H1 (cell line): ENCODE data around the gene ABCC11. TPM values are rescaled to one million over a fixed set of nuclear protein-coding genes. Genes with fewer than 3 reads are reported as not detected.

ENCODE experiments used
- CTCF ChIA-PET: fragments of 300-600 bp; sonication (Branson Sonifier 250); formaldehyde crosslinking; loops from one replicate; lab custom pipeline; 2021; ENCODE audit not compliant: partially characterized antibody; lab: Charles Lee
- POLR2A ChIA-PET: fragments of 300-600 bp; sonication (Branson Sonifier 250); formaldehyde crosslinking; loops from one replicate; lab custom pipeline; 2021; ENCODE audit warnings: inconsistent platforms; ENCODE audit not compliant: partially characterized antibody; lab: Charles Lee
- DNase-seq, 2 experiments: peaks; one replicate each; pipeline versions ENCODE4 v3.0.0 to v3.0.0-alpha.2; 2010 to 2022; ENCODE audit warnings: low spot score in 2 of 2, low read depth in 1 of 2, mixed read lengths in 1 of 2
- FAIRE-seq: peaks from 2 replicates; lab custom pipeline; 2011; peaks lifted over from hg19 to GRCh38; lab: Jason Lieb, UNC
- H2AFZ ChIP-seq: 2 replicates; pipeline ENCODE4 v1.8.1; 2012; ENCODE audit warnings: low read length, inconsistent platforms
- H2AK5ac ChIP-seq: 2 replicates; pipeline ENCODE4 v1.6.1; 2013; ENCODE audit warnings: low read depth, low read length
- H2BK120ac ChIP-seq: replicated peaks from 2 replicates; pipeline ENCODE3; 2013; ENCODE audit warnings: low read depth, low read length, inconsistent platforms
- H2BK12ac ChIP-seq: 2 replicates; pipeline ENCODE4 v1.6.1; 2013; ENCODE audit warnings: low read depth, low read length
- H2BK15ac ChIP-seq: 2 replicates; pipeline ENCODE4 v1.6.1; 2013; ENCODE audit warnings: low read length
- H2BK20ac ChIP-seq: 2 replicates; pipeline ENCODE4 v1.6.1; 2013; ENCODE audit warnings: low read length
- H2BK5ac ChIP-seq: 2 replicates; pipeline ENCODE4 v1.6.1; 2013; ENCODE audit warnings: low read depth, low read length
- H3K14ac ChIP-seq: 2 replicates; pipeline ENCODE4 v1.6.1; 2013; ENCODE audit warnings: inconsistent platforms; ENCODE audit not compliant: insufficient read length
- H3K18ac ChIP-seq: 2 replicates; pipeline ENCODE4 v1.6.1; 2013; ENCODE audit warnings: low read length; ENCODE audit errors: extremely low read depth
- H3K23ac ChIP-seq: 2 replicates; pipeline ENCODE4 v1.6.1; 2013; ENCODE audit warnings: inconsistent platforms; ENCODE audit not compliant: insufficient read length
- H3K23me2 ChIP-seq: 2 replicates; pipeline ENCODE4 v1.6.1; 2013; ENCODE audit warnings: low read depth, low read length
- H3K27ac ChIP-seq: 2 replicates; pipeline ENCODE4 v1.6.1; 2011; ENCODE audit warnings: low read depth, low read length, inconsistent platforms
- H3K27me3 ChIP-seq, 4 experiments: replicated peaks in 1 of 4; 1 replicate in 1 of 4; 2 replicates in 3 of 4; pipeline versions ENCODE4 v1.6.1 to v1.8.1; 2011 to 2013; ENCODE audit warnings: low read length in 3 of 4, mild to moderate bottlenecking in 3 of 4, inconsistent platforms in 2 of 4, mixed read lengths in 2 of 4, moderate library complexity in 1 of 4; ENCODE audit not compliant: control insufficient read depth in 3 of 4, insufficient read depth in 3 of 4; ENCODE audit errors: extremely low read depth in 1 of 4
- H3K36me3 ChIP-seq, 4 experiments: 2 replicates each; pipeline versions ENCODE4 v1.6.1 to v1.8.1; 2011 to 2013; ENCODE audit warnings: mild to moderate bottlenecking in 4 of 4, low read length in 3 of 4, moderate library complexity in 2 of 4, control low read depth in 1 of 4, inconsistent platforms in 1 of 4; ENCODE audit not compliant: insufficient read depth in 4 of 4, control insufficient read depth in 2 of 4
- H3K4ac ChIP-seq: replicated peaks from 2 replicates; pipeline ENCODE3; 2013; ENCODE audit warnings: low read length, low read depth, mixed read lengths, inconsistent platforms; ENCODE audit not compliant: insufficient read length
- H3K4me1 ChIP-seq, 4 experiments: replicated peaks in 1 of 4; 1 replicate in 1 of 4; 2 replicates in 3 of 4; pipeline versions ENCODE4 v1.6.1 to v1.8.1; 2011 to 2013; ENCODE audit warnings: low read length in 3 of 4, inconsistent platforms in 2 of 4, mixed read lengths in 1 of 4; ENCODE audit not compliant: insufficient read depth in 4 of 4, control insufficient read depth in 3 of 4
- H3K4me2 ChIP-seq, 2 experiments: 2 replicates each; pipeline versions ENCODE4 v1.6.1 to v1.8.1; 2011 to 2013; ENCODE audit warnings: low read depth in 2 of 2, low read length in 2 of 2, control low read depth in 1 of 2, inconsistent platforms in 1 of 2, mild to moderate bottlenecking in 1 of 2; ENCODE audit not compliant: insufficient read depth in 1 of 2
- H3K4me3 ChIP-seq, 4 experiments: fragments of 200-600, 300-600 bp in 1 of 4; sonication (generic), shearing (Covaris generic), sonication (Bioruptor Twin) in 1 of 4; 2 replicates each; pipeline versions ENCODE4 v1.5.1 to v1.8.1; 2011 to 2016; ENCODE audit warnings: low read length in 4 of 4, low read depth in 3 of 4, control low read depth in 2 of 4, inconsistent platforms in 2 of 4, mild to moderate bottlenecking in 2 of 4, mixed read lengths in 1 of 4, moderate library complexity in 1 of 4; ENCODE audit not compliant: insufficient read depth in 2 of 4; ENCODE audit errors: extremely low read depth in 1 of 4
- H3K56ac ChIP-seq: replicated peaks from 2 replicates; pipeline ENCODE3; 2013; ENCODE audit warnings: low read depth, mild to moderate bottlenecking, mixed read lengths, low read length, inconsistent platforms; ENCODE audit not compliant: insufficient read length
- H3K79me1 ChIP-seq: 2 replicates; pipeline ENCODE4 v1.6.1; 2013; ENCODE audit warnings: low read depth, low read length, control low read depth
- H3K79me2 ChIP-seq, 2 experiments: 2 replicates each; pipeline versions ENCODE4 v1.6.1 to v1.8.1; 2012 to 2013; ENCODE audit warnings: low read length in 2 of 2, mild to moderate bottlenecking in 2 of 2, inconsistent platforms in 1 of 2; ENCODE audit not compliant: insufficient read depth in 2 of 2, control insufficient read depth in 1 of 2
- H3K9ac ChIP-seq, 4 experiments: replicated peaks in 1 of 4; 1 replicate in 1 of 4; 2 replicates in 3 of 4; pipeline versions ENCODE4 v1.6.1 to v1.8.1; 2011 to 2013; ENCODE audit warnings: low read depth in 3 of 4, low read length in 3 of 4, control low read depth in 2 of 4, mild to moderate bottlenecking in 2 of 4, moderate library complexity in 2 of 4, inconsistent platforms in 1 of 4; ENCODE audit errors: extremely low read depth in 1 of 4
- H3K9me3 ChIP-seq, 2 experiments: 2 replicates each; pipeline versions ENCODE4 v1.6.1 to v1.8.1; 2012 to 2013; ENCODE audit warnings: mild to moderate bottlenecking in 2 of 2, moderate library complexity in 2 of 2, control low read depth in 1 of 2, inconsistent platforms in 1 of 2, low read depth in 1 of 2, low read length in 1 of 2, mixed read lengths in 1 of 2; ENCODE audit not compliant: insufficient read depth in 2 of 2
- H4K20me1 ChIP-seq, 2 experiments: replicated peaks in 1 of 2; 2 replicates each; pipeline versions ENCODE3 to v1.8.1; 2011 to 2013; ENCODE audit warnings: inconsistent platforms in 2 of 2, low read length in 2 of 2, mild to moderate bottlenecking in 1 of 2; ENCODE audit not compliant: insufficient read depth in 2 of 2, control insufficient read depth in 1 of 2
- H4K5ac ChIP-seq: 2 replicates; pipeline ENCODE4 v1.6.1; 2013; ENCODE audit warnings: low read length, low read depth, mixed read lengths, inconsistent platforms; ENCODE audit not compliant: insufficient read length
- H4K8ac ChIP-seq: 2 replicates; pipeline ENCODE4 v1.8.0; 2013; ENCODE audit warnings: mild to moderate bottlenecking, moderate library complexity, low read length, inconsistent platforms; ENCODE audit not compliant: insufficient read depth; ENCODE audit errors: extremely low read depth
- H4K91ac ChIP-seq: replicated peaks from 2 replicates; pipeline ENCODE3; 2013; ENCODE audit warnings: low read length, mixed read lengths, inconsistent platforms; ENCODE audit not compliant: insufficient read length
- GABPA ChIP-seq: IDR thresholded peaks from 2 replicates; pipeline ENCODE4 v1.6.1; 2011; ENCODE audit warnings: mild to moderate bottlenecking, low read length, moderate library complexity, borderline replicate concordance; ENCODE audit not compliant: insufficient read depth
- HDAC6 ChIP-seq: IDR thresholded peaks from one replicate; pipeline ENCODE4 v1.7.1; 2012; ENCODE audit warnings: low read depth, mild to moderate bottlenecking, inconsistent platforms, low read length, moderate library complexity
- NRF1 ChIP-seq: IDR thresholded peaks from 2 replicates; pipeline ENCODE4 v1.6.1; 2011; ENCODE audit warnings: mild to moderate bottlenecking, low read depth, low read length, improper control_type of control experiment
- POLR2A ChIP-seq, 2 experiments: IDR thresholded peaks; 1 replicate in 1 of 2; 2 replicates in 1 of 2; pipeline ENCODE4 v1.6.1; 2011; ENCODE audit warnings: low read depth in 2 of 2, low read length in 2 of 2, mild to moderate bottlenecking in 2 of 2; ENCODE audit errors: control extremely low read depth in 1 of 2
- RAD21 ChIP-seq, 2 experiments: IDR thresholded peaks in 1 of 2; conservative IDR thresholded peaks in 1 of 2; 2 replicates each; pipeline ENCODE4 v1.6.1; 2011; ENCODE audit warnings: low read depth in 2 of 2, low read length in 2 of 2, improper control_type of control experiment in 1 of 2, inconsistent platforms in 1 of 2, mild to moderate bottlenecking in 1 of 2, moderate library complexity in 1 of 2
- SUZ12 ChIP-seq: fragments of 200-600 bp; sonication (generic); IDR thresholded peaks from 2 replicates; pipeline ENCODE4 v1.6.1; 2012; ENCODE audit warnings: mild to moderate bottlenecking, inconsistent platforms, low read length, moderate library complexity, mixed read lengths
- TCF12 ChIP-seq: IDR thresholded peaks from 2 replicates; pipeline ENCODE4 v1.6.1; 2011; ENCODE audit warnings: low read depth, mild to moderate bottlenecking, low read length
- WGBS, 2 experiments: shearing (Covaris generic) in 1 of 2; methylation state at CpG; one replicate each; pipeline versions ENCODE4 v1.1.6 to v1.1.7; 2013 to 2015; ENCODE audit warnings: low lambda C conversion rate in 2 of 2, mixed read lengths in 2 of 2, inconsistent platforms in 1 of 2, low coverage in 1 of 2, missing lambda C conversion rate in 1 of 2; ENCODE audit not compliant: insufficient replicate concordance in 2 of 2, insufficient coverage in 1 of 2, insufficient read length in 1 of 2; ENCODE audit errors: extremely low coverage in 1 of 2, missing lambda C conversion rate in 1 of 2; 5-methylcytosine and 5-hydroxymethylcytosine counted together
- polyA plus RNA-seq, 7 experiments: library from polyadenylated mRNA; depleted of rRNA in 3 of 7; stranded (reverse) in 5 of 7; unstranded in 2 of 7; fragments of >200 nt in 5 of 7; fragments of 200-250 nt in 2 of 7; gene quantifications; 1 replicate in 5 of 7; 2 replicates in 1 of 7; 4 replicates in 1 of 7; pipeline versions ENCODE4 v1.2.1 to v1.2.3, GENCODE V29; 2011 to 2013; ENCODE audit warnings: missing spikeins in 2 of 7, mixed read lengths in 2 of 7
- total RNA-seq: library from RNA; stranded (reverse); fragmentation: NEBNext Ultra II Directional; extraction: Animal tissue kit (Norgen Biotek cat#: 25700); gene quantifications from 2 replicates; pipeline ENCODE4 v1.2.1, GENCODE V29; 2021

Gene ABCC11
- total and polyA plus RNA-seq, 2 of the 8 experiments (the other 6 are each of a cell fraction or from before 2014, with no cell fraction given), result 0.06 TPM; not detected in 1

GRCh38 chr16:48173889-48174288 lies 73.5 kb downstream of the ABCC11 start:
- Histone ChIP-seq H2BK15ac (no peak overlapping the region), H3K9me3 (no peaks in the 10 kb centered on the region), H3K18ac (no peak overlapping the region), H3K4me3 (no peak overlapping the region), H3K4ac (no peak overlapping the region), H2BK12ac (no peak overlapping the region), H4K20me1 (no peaks in the 10 kb centered on the region), H2BK120ac (no peak overlapping the region), H4K5ac (no peak overlapping the region), H3K4me2 (no peak overlapping the region), H2BK5ac (no peak overlapping the region), H2AFZ (no peak overlapping the region), H3K23ac (no peak overlapping the region), H3K79me1 (no peaks in the 10 kb centered on the region), H3K27ac (no peak overlapping the region), H3K14ac (no peak overlapping the region), H3K56ac (no peak overlapping the region), H2BK20ac (no peak overlapping the region), H3K23me2 (no peaks in the 10 kb centered on the region), H3K4me1 (no peaks in the 10 kb centered on the region), H3K27me3 (no peaks in the 10 kb centered on the region), H4K8ac (no peak overlapping the region), H3K9ac (no peak overlapping the region), H3K36me3 (no peaks in the 10 kb centered on the region), H4K91ac (no peak overlapping the region), H2AK5ac (no peak overlapping the region), H3K79me2 (no peaks in the 10 kb centered on the region)
- ChIA-PET CTCF (interaction anchor here (0.7 to 4.6 kb wide), 4 partner anchors 9 to 1067 kb away, joined by 3 to 25 read pairs (median 3); no protein-coding TSS in a partner anchor), POLR2A (no interaction called here)
- TF ChIP-seq TCF12, result no peak
- no peak for TF ChIP-seq NRF1
- TF ChIP-seq HDAC6, result no peak
- TF ChIP-seq GABPA, result no peak
- no peak for TF ChIP-seq POLR2A (IDR thresholded peaks at IDR 0.05; ENCODE audit: control extremely low read depth in 1 of 2, low read depth in 2 of 2, low read length in 2 of 2)
- no peak for TF ChIP-seq SUZ12
- no peak for TF ChIP-seq RAD21 (IDR thresholded peaks at IDR 0.05 in 1 of 2, conservative IDR thresholded peaks at IDR 0.05 in 1 of 2; ENCODE audit: low read depth in 2 of 2, low read length in 2 of 2)
- FAIRE-seq, result no peak
- DNase-seq, result no peak
- WGBS, 2 experiments, result 50% methylated on average over 1 of the region's 1 CpG; no CpG with 5 or more reads in 1 of the 2 experiments
